Aorta (tissue), 5 donors: ENCODE results near the gene SLC1A4. TPM values are rescaled to one million over a fixed set of nuclear protein-coding genes. Genes with fewer than 3 reads are reported as not detected.

Source experiments
- ATAC-seq: fragments of 200-7000 bp; cut with Tn5 transposase; one replicate; pipeline ENCODE4 v1.9.1; 2022; ENCODE audit warnings: moderate library complexity; ENCODE audit not compliant: low FRiP score
- DNase-seq, 2 donors: peaks; one replicate each; pipeline ENCODE4 v3.0.0-alpha.2; 2020
- H3K27ac ChIP-seq, 2 donors: one replicate each; pipeline ENCODE4 v1.5.1; 2013; ENCODE audit warnings: low read length in 2 of 2, mild to moderate bottlenecking in 2 of 2, moderate library complexity in 2 of 2, control low read depth in 1 of 2, inconsistent platforms in 1 of 2, low read depth in 1 of 2
- H3K27me3 ChIP-seq, 2 donors: one replicate each; pipeline ENCODE4 v1.6.1; 2013; ENCODE audit warnings: control low read depth in 1 of 2, low read length in 1 of 2, mild to moderate bottlenecking in 1 of 2, moderate library complexity in 1 of 2; ENCODE audit not compliant: insufficient read depth in 2 of 2, control insufficient read depth in 1 of 2
- H3K36me3 ChIP-seq, 2 donors: one replicate each; pipeline ENCODE4 v1.6.1; 2013; ENCODE audit warnings: control low read depth in 1 of 2, low read length in 1 of 2, mild to moderate bottlenecking in 1 of 2; ENCODE audit not compliant: insufficient read depth in 2 of 2, control insufficient read depth in 1 of 2
- H3K4me1 ChIP-seq, 2 donors: one replicate each; pipeline ENCODE4 v1.6.1; 2013; ENCODE audit warnings: low read length in 2 of 2, control low read depth in 1 of 2, mild to moderate bottlenecking in 1 of 2, moderate library complexity in 1 of 2; ENCODE audit not compliant: insufficient read depth in 2 of 2, control insufficient read depth in 1 of 2
- H3K4me3 ChIP-seq, 2 donors: one replicate each; pipeline ENCODE4 v1.5.1; 2013; ENCODE audit warnings: low read length in 2 of 2, control low read depth in 1 of 2, mild to moderate bottlenecking in 1 of 2
- H3K9me3 ChIP-seq: one replicate; pipeline ENCODE4 v1.6.1; 2013; ENCODE audit warnings: mild to moderate bottlenecking, low read length; ENCODE audit not compliant: control insufficient read depth
- WGBS, 2 donors: extraction: QIAGEN DNeasy Blood & Tissue Kit; methylation state at CpG; one replicate each; pipeline ENCODE4 v1.1.7; 2013; 5-methylcytosine and 5-hydroxymethylcytosine counted together
- intact Hi-C, 2 donors: fragments of 100-400 bp; cut with DNase I; formaldehyde crosslinking; loops; one replicate each; pipeline versions ENCODE4 v1.14.2 to v1.15.0; 2022
- polyA plus RNA-seq, 2 donors: library from polyadenylated mRNA; stranded (reverse); fragments of 200-250 nt; gene quantifications; one replicate each; pipeline ENCODE4 v1.2.3, GENCODE V29; 2013
- total RNA-seq, 2 donors: library from RNA; stranded (reverse); fragmentation: NEBNext Ultra II Directional; extraction: Animal tissue kit (Norgen Biotek cat#: 25700); gene quantifications; one replicate each; pipeline ENCODE4 v1.2.1, GENCODE V29; 2021
- donor health status: healthy with polysubstance abuse.
- donor health status: Bipolar disorder and iron deficiency.
- donor health status: DM: no; HTN: no; CAD: no.
- donor health status: DM: no; HTN: no; CAD: no.
- donor health status: DM: yes; HTN: yes; CAD: no.

The SLC1A4 gene
- total and polyA plus RNA-seq, 4 donors, result 6.9 to 26.4 (median 17.8) TPM

DNA sequence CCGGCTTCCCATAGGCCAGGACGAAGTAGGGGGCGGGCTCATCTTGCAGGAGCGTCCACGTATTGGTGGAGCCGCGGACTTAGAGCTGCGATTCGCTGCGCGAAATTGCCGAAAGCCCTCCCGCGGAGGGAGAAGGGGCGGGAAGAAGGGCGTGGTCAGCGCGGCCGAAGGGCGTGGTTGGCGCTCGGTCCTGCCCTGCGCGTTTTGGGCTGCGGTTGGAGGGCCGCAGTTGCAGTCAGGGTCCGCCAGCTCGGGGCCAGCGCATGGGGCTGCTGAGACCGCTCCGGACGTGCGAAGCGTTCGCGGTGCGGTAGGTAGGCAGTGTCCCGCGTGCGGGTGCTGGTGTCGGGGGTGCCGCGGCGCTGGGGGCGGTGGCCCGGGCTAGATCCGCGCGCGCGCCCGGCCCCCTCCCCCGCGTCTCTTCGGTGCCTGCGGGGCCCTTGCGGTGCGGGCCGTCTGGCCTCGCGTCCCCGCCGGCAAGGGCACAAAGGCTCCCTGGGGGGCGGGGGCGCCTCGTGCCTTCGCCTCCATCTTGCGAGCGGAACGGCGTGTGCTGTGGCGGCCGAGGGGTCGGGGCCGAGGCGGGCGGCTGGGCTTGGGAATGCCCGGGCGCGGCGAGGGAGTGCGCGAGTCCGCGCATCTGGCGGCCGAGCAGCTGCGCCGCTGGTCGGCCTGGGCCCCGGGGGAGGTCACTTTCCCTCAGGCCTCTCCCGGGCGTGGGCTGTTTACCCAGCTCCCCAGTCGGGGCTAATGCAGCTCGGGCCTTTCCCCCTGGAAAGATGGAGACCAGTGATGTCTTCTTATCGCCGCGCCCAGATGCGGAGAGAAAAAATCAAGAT, 67.2 kb downstream of the SLC1A4 start, which contains the start of gene CEP68:
TSS of gene CEP68 (plus strand) at position 202 of the 839 bp plus-strand sequence. CDS start 13,029 bp downstream, outside the sequence.
- ATAC-seq (peak; percentile 99), DNase-seq (peak; percentile 98)
- intact Hi-C loops, result no loop called here
- 0 to 1% methylated on average over 71 to 99 of the region's 99 CpGs for WGBS, 2 donors
- Histone ChIP-seq H3K27me3 (no peaks in the 10 kb centered on the region), H3K4me3 (peak within 1 kb of the TSS; percentile 75 to 87), H3K4me1 (no peaks in the 10 kb centered on the region), H3K27ac (peak within 1 kb of the TSS in 1 of 2 donors; percentile 39), H3K36me3 (no peaks in the 10 kb centered on the region), H3K9me3 (no peaks in the 10 kb centered on the region)

DNA sequence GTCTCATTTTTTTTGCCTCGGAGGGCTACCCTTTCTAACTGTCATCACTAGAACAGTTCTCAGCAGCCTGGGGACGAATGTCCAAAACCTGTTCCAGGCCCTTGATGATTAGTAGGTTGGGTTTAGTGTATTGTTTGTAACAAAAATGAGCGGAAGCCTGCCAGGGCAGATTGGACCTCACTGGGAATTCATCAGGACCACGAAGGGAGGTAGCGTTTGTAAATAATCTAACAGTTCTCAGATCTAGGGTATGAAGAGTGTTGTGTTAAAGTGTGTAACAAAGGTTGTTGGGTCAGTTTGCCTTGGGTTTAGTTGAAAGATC, 67.8 kb downstream of the SLC1A4 start:
- Histone ChIP-seq H3K27ac (no peak overlapping the region), H3K9me3 (no peaks in the 10 kb centered on the region), H3K4me3 (peak overlapping the region; percentile 75 to 87), H3K27me3 (no peaks in the 10 kb centered on the region), H3K36me3 (no peaks in the 10 kb centered on the region), H3K4me1 (no peaks in the 10 kb centered on the region)
- 3 to 7% methylated on average over 5 of the region's 5 CpGs for WGBS, 2 donors
- DNase-seq (no peak), ATAC-seq (no peak)
- intact Hi-C loops, result no loop called here

DNA sequence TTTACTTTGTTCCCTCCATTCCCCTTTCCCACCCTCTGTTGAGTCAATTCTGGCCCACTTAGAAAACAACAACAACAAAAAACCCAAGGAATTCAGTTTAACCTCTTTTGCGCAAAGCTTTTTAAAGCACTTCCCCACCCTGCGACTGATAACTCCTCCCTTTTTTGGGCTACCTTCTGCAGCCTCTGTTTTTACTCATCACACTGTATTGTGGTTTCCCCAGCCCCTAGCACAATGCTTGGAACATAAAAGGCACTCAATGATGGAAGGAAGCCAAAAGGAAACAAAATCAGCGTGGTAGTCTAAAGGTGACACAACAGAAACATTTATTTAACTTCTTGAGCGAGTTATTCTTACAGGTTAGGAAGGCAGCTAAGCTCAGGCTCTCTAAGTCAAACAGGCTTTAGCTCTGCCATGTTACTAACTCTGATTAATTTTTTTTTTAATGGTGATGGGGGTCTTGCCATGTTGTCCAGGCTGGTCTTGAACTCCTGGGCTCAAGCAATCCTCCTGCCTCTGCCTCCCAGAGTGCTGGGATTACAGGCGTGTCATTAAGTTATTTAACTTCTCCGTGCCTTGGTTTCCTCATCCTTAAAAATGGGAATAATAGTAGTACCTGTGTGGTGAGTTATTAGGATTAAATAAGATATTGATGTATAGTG, 68.3 kb downstream of the SLC1A4 start:
- Histone ChIP-seq H3K36me3 (no peaks in the 10 kb centered on the region), H3K4me3 (peak overlapping the region; percentile 75 to 87), H3K27ac (no peak overlapping the region), H3K4me1 (no peaks in the 10 kb centered on the region), H3K27me3 (no peaks in the 10 kb centered on the region), H3K9me3 (no peaks in the 10 kb centered on the region)
- WGBS, 2 donors, result 69 to 76% methylated on average over 6 of the region's 6 CpGs
- no peak for ATAC-seq
- intact Hi-C loops, result no loop called here
- no peak for DNase-seq

DNA sequence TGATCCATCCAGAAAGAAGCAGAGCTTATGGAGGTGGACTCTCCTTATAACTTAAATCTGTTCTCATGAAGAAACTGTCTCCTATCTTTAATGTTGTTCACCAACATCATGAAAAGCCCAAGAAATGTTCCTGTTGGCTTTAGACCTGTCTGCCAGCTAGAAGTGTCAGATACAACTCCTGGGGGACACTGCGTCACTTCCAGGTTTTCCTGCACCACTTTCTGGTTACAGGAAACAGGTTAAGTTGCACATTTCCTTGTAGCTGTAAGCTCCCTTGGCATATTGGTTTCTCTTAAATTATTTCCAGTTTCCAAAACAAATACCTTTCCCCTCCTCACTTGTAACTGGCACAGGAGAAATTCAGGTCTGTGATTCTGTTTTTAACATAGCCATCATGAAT, 69.9 kb downstream of the SLC1A4 start:
- Histone ChIP-seq H3K9me3 (no peaks in the 10 kb centered on the region), H3K27ac (no peak overlapping the region), H3K36me3 (no peaks in the 10 kb centered on the region), H3K4me1 (no peaks in the 10 kb centered on the region), H3K27me3 (no peaks in the 10 kb centered on the region), H3K4me3 (no peak overlapping the region)
- DNase-seq, result no peak
- ATAC-seq, result no peak
- intact Hi-C loops, result no loop called here
- WGBS, 2 donors, result 79 to 90% methylated on average over 1 of the region's 1 CpG

DNA sequence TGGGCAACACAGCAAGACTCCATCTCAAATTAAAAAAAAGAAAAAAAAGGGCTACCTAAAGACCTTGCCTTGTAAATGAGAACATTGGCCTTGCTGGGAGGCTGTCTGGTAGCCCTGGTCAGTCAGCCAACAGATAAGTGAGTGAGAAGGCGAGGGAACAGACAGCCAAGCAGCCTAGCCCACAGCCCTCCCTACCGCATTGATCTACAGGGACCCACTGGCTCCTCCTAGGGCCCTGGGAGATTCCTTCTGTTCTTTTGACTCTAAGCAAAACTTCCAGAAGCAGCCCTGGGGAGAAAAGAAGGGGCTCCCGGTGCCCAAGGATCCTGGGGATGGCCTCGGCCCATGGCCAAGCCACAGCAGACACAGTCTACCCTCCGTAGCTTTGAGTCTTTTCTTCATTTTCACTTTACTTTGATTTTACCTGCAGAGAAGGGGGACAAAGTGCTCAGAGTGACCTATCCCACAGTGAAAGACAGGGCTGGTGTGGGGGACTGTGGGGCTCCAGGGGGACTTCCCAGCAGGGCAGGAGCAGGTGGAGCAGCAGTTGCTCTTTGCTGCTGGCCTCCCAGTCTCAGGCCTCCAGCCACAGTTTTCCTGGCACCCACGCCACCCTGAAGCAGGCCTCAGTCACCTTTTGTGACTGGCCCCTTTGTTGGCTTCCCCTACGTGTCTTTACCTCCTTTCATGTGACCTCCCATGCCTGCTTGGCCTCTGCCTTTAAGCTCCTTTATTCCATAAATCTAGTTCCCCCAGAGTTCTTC, 72.1 kb downstream of the SLC1A4 start:
- Histone ChIP-seq H3K27me3 (no peaks in the 10 kb centered on the region), H3K4me1 (peaks cover 0 to 2% of the 10 kb centered on the region in 2 donors), H3K27ac (no peak overlapping the region), H3K9me3 (no peaks in the 10 kb centered on the region), H3K36me3 (no peaks in the 10 kb centered on the region), H3K4me3 (no peak overlapping the region)
- no peak for DNase-seq
- ATAC-seq, result no peak
- 81 to 84% methylated on average over 7 of the region's 7 CpGs for WGBS, 2 donors
- intact Hi-C loops, result loop anchor here (5.0 to 10.0 kb wide), 2 partner anchors 126 to 513 kb away; no protein-coding TSS in a partner anchor

DNA sequence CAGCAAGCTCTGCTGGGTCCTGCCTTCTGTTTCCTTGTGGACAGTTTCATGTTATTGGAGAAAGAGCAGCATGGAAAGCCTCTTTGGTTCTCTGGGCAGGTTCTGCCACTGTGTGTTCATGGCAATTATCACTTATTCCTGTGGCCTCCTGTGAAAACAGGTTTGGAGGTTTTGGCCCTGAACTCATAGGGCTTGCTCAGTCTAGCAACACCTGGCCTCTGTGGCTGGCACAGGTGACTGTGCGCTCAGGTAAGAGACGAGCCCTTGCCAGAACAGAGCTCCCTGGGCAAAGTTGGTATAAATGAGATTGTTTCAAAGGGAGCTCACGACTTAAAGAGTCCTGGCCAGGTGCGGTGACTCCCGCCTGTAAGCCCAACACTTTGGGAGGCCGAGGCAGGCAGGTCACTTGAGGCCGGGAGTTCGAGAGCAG, 72.7 kb downstream of the SLC1A4 start:
- intact Hi-C loops, result loop anchor here (5.0 to 10.0 kb wide), 2 partner anchors 125 to 513 kb away; no protein-coding TSS in a partner anchor
- Histone ChIP-seq H3K9me3 (no peaks in the 10 kb centered on the region), H3K4me3 (no peak overlapping the region), H3K27me3 (no peaks in the 10 kb centered on the region), H3K36me3 (no peaks in the 10 kb centered on the region), H3K4me1 (peaks cover 0 to 2% of the 10 kb centered on the region in 2 donors), H3K27ac (no peak overlapping the region)
- no peak for ATAC-seq
- no peak for DNase-seq
- 95% methylated on average over 8 of the region's 8 CpGs for WGBS, 2 donors

DNA sequence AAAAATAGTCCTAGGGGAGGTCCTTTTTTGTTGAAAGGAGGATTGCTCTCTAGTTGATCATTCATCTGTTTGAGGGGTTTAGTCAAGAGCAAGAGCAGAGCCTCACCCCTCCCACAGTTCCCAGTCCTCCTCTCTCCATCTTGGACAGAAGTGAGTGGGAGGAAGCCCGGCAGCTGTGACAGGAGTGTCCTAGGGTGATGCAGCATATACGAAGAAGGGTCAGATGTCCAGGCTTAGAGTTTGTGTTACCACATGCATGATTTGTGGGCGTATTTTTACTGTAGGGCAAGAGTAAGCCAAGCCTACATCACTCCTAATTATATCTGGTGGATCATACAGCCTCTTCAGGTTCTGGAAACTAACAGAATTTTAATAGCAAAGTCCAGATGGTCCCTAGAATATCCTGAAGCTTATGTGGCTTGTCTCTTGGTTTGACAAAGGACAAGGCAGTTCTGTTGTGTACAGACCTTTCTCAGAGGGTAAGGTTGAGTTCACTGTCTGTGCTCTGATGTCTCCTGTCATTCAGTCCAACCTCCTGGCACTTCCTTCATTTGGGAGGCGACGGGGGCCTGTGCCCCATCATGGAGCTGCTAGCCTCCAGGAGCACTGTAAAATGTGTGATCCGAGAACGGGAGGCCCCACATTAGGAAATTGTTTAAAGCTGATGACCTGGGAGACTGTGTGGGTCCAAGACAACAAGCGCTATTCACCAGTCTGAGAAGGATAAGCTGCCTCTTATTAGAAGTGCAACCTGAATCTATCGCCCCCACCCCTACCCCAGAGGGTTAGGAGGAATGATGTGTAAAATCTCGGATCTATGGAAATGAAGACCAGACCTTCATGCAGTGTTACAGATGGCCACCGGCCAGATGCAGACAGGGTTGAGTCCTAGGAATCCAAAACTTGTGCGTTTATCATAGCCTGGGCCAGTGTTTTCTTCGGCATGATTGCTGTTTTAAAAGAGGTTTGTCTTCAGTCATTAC, 73.9 kb downstream of the SLC1A4 start:
- Histone ChIP-seq H3K27ac (no peak overlapping the region), H3K9me3 (no peaks in the 10 kb centered on the region), H3K36me3 (no peaks in the 10 kb centered on the region), H3K4me3 (no peak overlapping the region), H3K27me3 (no peaks in the 10 kb centered on the region), H3K4me1 (peaks cover 0 to 2% of the 10 kb centered on the region in 2 donors)
- WGBS, 2 donors, result 57 to 74% methylated on average over 13 of the region's 13 CpGs
- no peak for ATAC-seq
- intact Hi-C loops, result loop anchor here (5.0 to 10.0 kb wide), 2 partner anchors 124 to 512 kb away; no protein-coding TSS in a partner anchor
- DNase-seq, result no peak
